GM23248 (cell line): Measurements from ENCODE around the gene HIVEP1.

Experiments used
- EZH2 ChIP-seq: fragments of 200-600 bp; sonication (generic); IDR thresholded peaks from 2 replicates; pipeline ENCODE4 v1.6.1; 2018; ENCODE audit warnings: antibody characterized with exemption, mild to moderate bottlenecking; ENCODE audit not compliant: insufficient read depth, poor library complexity, severe bottlenecking
- EZH2phosphoT487 ChIP-seq: fragments of 200-600 bp; sonication (generic); IDR thresholded peaks from 2 replicates; pipeline ENCODE4 v1.6.1; 2018; ENCODE audit warnings: antibody characterized with exemption, moderate library complexity, mild to moderate bottlenecking, low read depth; ENCODE audit not compliant: insufficient read depth

DNA sequence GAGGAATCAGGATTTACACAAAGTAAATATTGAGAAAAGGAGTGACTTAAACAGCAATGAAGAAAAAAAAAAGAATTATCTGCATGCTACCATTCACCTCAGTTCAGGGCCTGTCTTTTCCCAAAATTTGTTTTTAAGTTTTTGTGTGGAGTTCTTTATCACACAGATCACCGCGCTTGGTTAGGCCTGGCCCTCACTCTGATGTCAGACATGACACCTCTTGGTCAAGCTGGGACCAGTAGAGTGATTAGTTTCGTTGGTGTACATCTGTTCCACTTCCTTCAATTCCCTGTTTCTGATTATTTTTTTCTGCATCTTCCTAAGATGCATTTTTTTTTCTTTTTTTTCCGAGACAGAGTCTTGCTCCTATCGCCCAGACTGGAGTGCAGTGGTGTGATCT, 34.9 kb upstream of the HIVEP1 start:
- TF ChIP-seq EZH2phosphoT487 (no peak), EZH2 (no peak)
